Lower leg skin (tissue), 4 donors: ENCODE results near the gene ITPKC. TPM values are rescaled to one million over a fixed set of nuclear protein-coding genes. Genes with fewer than 3 reads are reported as not detected.

ENCODE experiments used
- DNase-seq, 2 donors: peaks; one replicate each; pipeline ENCODE4 v3.0.0-alpha.2; 2019; ENCODE audit warnings: low spot score in 2 of 2
- H3K4me3 ChIP-seq: fragments of 200-600 bp; sonication (generic); 2 replicates; pipeline ENCODE4 v1.5.1; 2017; ENCODE audit warnings: mild to moderate bottlenecking, low read depth; ENCODE audit not compliant: poor library complexity, severe bottlenecking
- CTCF ChIP-seq, 3 donors: fragments of 450-650 bp; IDR thresholded peaks; one replicate each; pipeline ENCODE4 v1.5.1; 2016; ENCODE audit warnings: antibody characterized with exemption in 3 of 3, mild to moderate bottlenecking in 3 of 3, moderate library complexity in 2 of 3
- POLR2A ChIP-seq, 2 donors: fragments of 450-650 bp; IDR thresholded peaks; one replicate each; pipeline ENCODE4 v1.6.1; 2016 to 2017; ENCODE audit warnings: antibody characterized with exemption in 2 of 2, mild to moderate bottlenecking in 1 of 2, moderate library complexity in 1 of 2
- WGBS, 2 donors: methylation state at CpG; one replicate each; pipeline ENCODE4 v1.1.5; 2018; 5-methylcytosine and 5-hydroxymethylcytosine counted together
- intact Hi-C: fragments of 100-400 bp; cut with DNase I; formaldehyde crosslinking; loops from one replicate; pipeline ENCODE4 v1.15.0; 2023; ENCODE audit warnings: low total_unique reads
- total RNA-seq, 4 donors: library from RNA; depleted of rRNA; stranded (reverse); fragments of >200 nt; gene quantifications; one replicate each; pipeline ENCODE4 v1.1.0, GENCODE V29; 2016

The ITPKC gene
- total RNA-seq, 4 donors from 2014 or later: 83.1 to 104 (median 93.6) TPM

- 75 to 79% methylated on average over 12 of the region's 12 CpGs for WGBS, 2 donors
- intact Hi-C loops: no loop called here
- TF ChIP-seq CTCF (IDR thresholded peaks at IDR 0.05) (no peak), POLR2A (IDR thresholded peaks at IDR 0.05) (no peak)
- no peak for DNase-seq
- no peak overlapping the region for H3K4me3 ChIP-seq
These were observed 35.4 kb downstream of the ITPKC start for GRCh38 chr19:40752257-40752781.

- intact Hi-C loops: no loop called here
- H3K4me3 ChIP-seq: no peak overlapping the region
- DNase-seq: no peak
These were observed 37.8 kb downstream of the ITPKC start for GRCh38 chr19:40754611-40755247.

GRCh38 chr19:40755248-40755624 lies 38.3 kb downstream of the ITPKC start:
- no peak for TF ChIP-seq POLR2A (IDR thresholded peaks at IDR 0.05)
- TF ChIP-seq CTCF (IDR thresholded peaks at IDR 0.05): no peak
- DNase-seq: no peak
- no peak overlapping the region for H3K4me3 ChIP-seq
- 94 to 100% methylated on average over 3 of the region's 3 CpGs for WGBS, 2 donors
- intact Hi-C loops: no loop called here

More at GRCh38 chr19:40754611-40755247, 37.8 kb downstream of the ITPKC start:
- TF ChIP-seq CTCF (IDR thresholded peaks at IDR 0.05) (no peak), POLR2A (IDR thresholded peaks at IDR 0.05) (no peak)
- 71 to 80% methylated on average over 9 of the region's 9 CpGs for WGBS, 2 donors

- intact Hi-C loops: no loop called here
- TF ChIP-seq CTCF (IDR thresholded peaks at IDR 0.05) (no peak), POLR2A (IDR thresholded peaks at IDR 0.05) (no peak)
- no peak for DNase-seq
- 98% methylated on average over 8 of the region's 8 CpGs for WGBS, 2 donors
- no peak overlapping the region for H3K4me3 ChIP-seq
These were observed 38.9 kb downstream of the ITPKC start for GRCh38 chr19:40755791-40756190.

GRCh38 chr19:40756502-40757110 lies 39.7 kb downstream of the ITPKC start:
- TF ChIP-seq POLR2A (IDR thresholded peaks at IDR 0.05): no peak
- TF ChIP-seq CTCF (IDR thresholded peaks at IDR 0.05): no peak
- H3K4me3 ChIP-seq: no peak overlapping the region
- no peak for DNase-seq
- intact Hi-C loops: no loop called here
- WGBS, 2 donors: 55 to 71% methylated on average over 10 to 11 of the region's 11 CpGs
